Measurements from ENCODE around the gene ASIC4.

ASIC4 gene

GRCh38 chr2:219544567-219544966 is 30.3 kb downstream of the ASIC4 start:
- TF ChIP-seq CEBPB (IDR thresholded peaks at IDR 0.05) (no peak), ZBTB7A (IDR thresholded peaks at IDR 0.05; ENCODE audit: low read depth) (no peak)

- TF ChIP-seq EP300 (IDR thresholded peaks at IDR 0.05; ENCODE audit: borderline replicate concordance), result no peak
- TF ChIP-seq NFIC (IDR thresholded peaks at IDR 0.05), result no peak
- TF ChIP-seq CREB1 (IDR thresholded peaks at IDR 0.05; ENCODE audit: low read depth), result no peak
- TF ChIP-seq FOXM1 (IDR thresholded peaks at IDR 0.05; ENCODE audit: borderline replicate concordance, low read depth), result no peak
- TF ChIP-seq ZBTB7A (IDR thresholded peaks at IDR 0.05; ENCODE audit: low read depth), result no peak
- no peak for TF ChIP-seq YY1 (IDR thresholded peaks at IDR 0.05; ENCODE audit: low read depth)
- no peak for TF ChIP-seq TEAD4 (IDR thresholded peaks at IDR 0.05)
- TF ChIP-seq RAD21 (IDR thresholded peaks at IDR 0.05; ENCODE audit: low read depth), result no peak
- TF ChIP-seq USF1 (IDR thresholded peaks at IDR 0.05), result no peak
- TF ChIP-seq REST (IDR thresholded peaks at IDR 0.05; ENCODE audit: low read depth), result no peak
- no peak for TF ChIP-seq CEBPB (IDR thresholded peaks at IDR 0.05)
- TF ChIP-seq MAX (IDR thresholded peaks at IDR 0.05), result no peak
- TF ChIP-seq TAF1 (IDR thresholded peaks at IDR 0.05; ENCODE audit: low read depth), result no peak
- TF ChIP-seq EGR1 (IDR thresholded peaks at IDR 0.05), result no peak
- TF ChIP-seq TCF12 (IDR thresholded peaks at IDR 0.05; ENCODE audit: low read depth), result no peak
These were observed 31.1 kb downstream of the ASIC4 start for GRCh38 chr2:219545295-219545942.

- no peak for TF ChIP-seq CREB1 (IDR thresholded peaks at IDR 0.05; ENCODE audit: low read depth)
- TF ChIP-seq MAX (IDR thresholded peaks at IDR 0.05), result no peak
- TF ChIP-seq USF1 (IDR thresholded peaks at IDR 0.05), result no peak
- TF ChIP-seq CEBPB (IDR thresholded peaks at IDR 0.05), result no peak
- no peak for TF ChIP-seq YY1 (IDR thresholded peaks at IDR 0.05; ENCODE audit: low read depth)
- no peak for TF ChIP-seq EGR1 (IDR thresholded peaks at IDR 0.05)
- no peak for TF ChIP-seq TCF12 (IDR thresholded peaks at IDR 0.05; ENCODE audit: low read depth)
- no peak for TF ChIP-seq REST (IDR thresholded peaks at IDR 0.05; ENCODE audit: low read depth)
- no peak for TF ChIP-seq TAF1 (IDR thresholded peaks at IDR 0.05; ENCODE audit: low read depth)
- no peak for TF ChIP-seq NFIC (IDR thresholded peaks at IDR 0.05)
- TF ChIP-seq TEAD4 (IDR thresholded peaks at IDR 0.05), result no peak
- no peak for TF ChIP-seq EP300 (IDR thresholded peaks at IDR 0.05; ENCODE audit: borderline replicate concordance)
- TF ChIP-seq RAD21 (IDR thresholded peaks at IDR 0.05; ENCODE audit: low read depth), result no peak
- TF ChIP-seq FOXM1 (IDR thresholded peaks at IDR 0.05; ENCODE audit: borderline replicate concordance, low read depth), result no peak
These were observed 31.7 kb downstream of the ASIC4 start for GRCh38 chr2:219545943-219546352.

- TF ChIP-seq TAF1 (IDR thresholded peaks at IDR 0.05; ENCODE audit: low read depth), result no peak
- TF ChIP-seq EP300 (IDR thresholded peaks at IDR 0.05; ENCODE audit: borderline replicate concordance), result no peak
- TF ChIP-seq TEAD4 (IDR thresholded peaks at IDR 0.05), result no peak
- no peak for TF ChIP-seq RAD21 (IDR thresholded peaks at IDR 0.05; ENCODE audit: low read depth)
- no peak for TF ChIP-seq ZBTB7A (IDR thresholded peaks at IDR 0.05; ENCODE audit: low read depth)
- no peak for TF ChIP-seq NFIC (IDR thresholded peaks at IDR 0.05)
- TF ChIP-seq USF1 (IDR thresholded peaks at IDR 0.05), result no peak
- no peak for TF ChIP-seq CREB1 (IDR thresholded peaks at IDR 0.05; ENCODE audit: low read depth)
- TF ChIP-seq REST (IDR thresholded peaks at IDR 0.05; ENCODE audit: low read depth), result no peak
- TF ChIP-seq TCF12 (IDR thresholded peaks at IDR 0.05; ENCODE audit: low read depth), result no peak
- no peak for TF ChIP-seq FOXM1 (IDR thresholded peaks at IDR 0.05; ENCODE audit: borderline replicate concordance, low read depth)
- TF ChIP-seq YY1 (IDR thresholded peaks at IDR 0.05; ENCODE audit: low read depth), result no peak
These were observed 33.3 kb downstream of the ASIC4 start for GRCh38 chr2:219547621-219548020.
